IPS-18c (cell line): ENCODE measurements around the gene MED26.
A peak's percentile ranks its signal among the peaks of the same experiment; 100 is the strongest.
"Not testable (repeated sequence)": the region's sequence is repeated elsewhere in the genome, so short reads cannot be mapped to it uniquely, and the experiment has no call there.

Experiments
- H3K4me3 ChIP-seq: 2 replicates; pipeline ENCODE4 v1.7.0; 2013; ENCODE audit warnings: low read depth, mild to moderate bottlenecking, low read length, moderate library complexity; ENCODE audit not compliant: insufficient read depth
- H3K9me3 ChIP-seq: one replicate; pipeline ENCODE4 v1.6.1; 2013; ENCODE audit warnings: mild to moderate bottlenecking, low read length, moderate library complexity; ENCODE audit not compliant: control insufficient read depth, insufficient read depth

Gene MED26

GRCh38 chr19:16628183-16628983 is at the start of gene MED26:
MED26 (minus strand) TSS chr19:16628204; CDS start chr19:16627943, 261 bp downstream.
- H3K4me3 ChIP-seq = peak within 1 kb of the TSS; percentile 89
- H3K9me3 ChIP-seq = no peaks in the 10 kb centered on the region

- Histone ChIP-seq H3K4me3 (no peak overlapping the region), H3K9me3 (no peaks in the 10 kb centered on the region)
These were observed 49.1 kb upstream of the MED26 start for GRCh38 chr19:16677055-16677454.

DNA sequence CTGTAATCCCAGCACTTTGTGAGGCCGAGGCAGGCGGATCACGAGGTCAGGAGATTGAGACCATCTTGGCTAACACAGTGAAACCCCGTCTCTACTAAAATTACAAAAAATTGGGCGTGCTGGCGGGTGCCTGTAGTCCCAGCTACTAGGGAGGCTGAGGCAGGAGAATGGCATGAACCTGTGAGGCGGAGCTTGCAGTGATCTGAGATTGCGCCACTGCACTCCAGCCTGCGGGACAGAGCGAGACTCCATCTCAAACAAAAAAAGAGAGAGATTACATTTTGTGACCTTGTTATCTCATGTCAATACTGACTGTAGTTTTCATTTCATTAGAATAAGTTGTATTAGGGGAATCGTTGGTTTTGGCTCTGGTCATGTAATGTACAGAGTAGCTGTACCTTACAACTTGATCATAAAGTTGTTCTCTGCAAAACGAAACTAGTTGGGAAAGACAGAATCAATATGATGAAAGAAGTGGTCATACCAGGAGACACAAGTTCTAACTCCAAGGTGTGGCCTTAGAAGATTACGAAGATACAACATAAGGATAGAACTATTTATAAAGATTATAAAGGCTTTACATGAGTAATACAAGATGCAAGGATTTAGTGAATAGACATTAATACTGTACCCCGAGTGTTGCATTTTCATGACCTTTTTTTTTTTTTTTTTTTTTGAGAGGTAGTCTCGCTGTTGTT is 48.2 kb upstream of the MED26 start:
- no peak overlapping the region for H3K4me3 ChIP-seq
- no peaks in the 10 kb centered on the region for H3K9me3 ChIP-seq

DNA sequence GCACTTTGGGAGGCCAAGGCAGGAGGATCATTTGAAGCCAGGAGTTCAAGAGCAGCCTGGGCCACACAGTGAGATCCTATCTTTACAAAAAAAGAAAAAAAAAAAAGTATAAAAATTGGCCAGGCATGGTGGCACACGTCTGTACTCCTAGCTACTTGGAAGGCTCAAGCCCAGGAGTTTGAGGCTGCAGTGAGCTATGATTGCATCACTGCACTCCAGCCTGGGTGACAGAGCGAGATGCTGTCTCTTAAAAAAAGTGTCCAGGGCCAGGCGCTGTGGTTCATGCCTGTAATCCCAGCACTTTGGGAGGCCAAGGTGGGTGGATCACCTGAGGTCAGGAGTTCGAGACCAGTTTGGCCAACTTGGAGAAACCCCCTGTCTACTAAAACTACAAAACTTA is 45.8 kb upstream of the MED26 start:
- not testable (repeated sequence) for H3K4me3 ChIP-seq

GRCh38 chr19:16673231-16673630 is 45.2 kb upstream of the MED26 start:
- Histone ChIP-seq H3K4me3 (no peak overlapping the region), H3K9me3 (no peaks in the 10 kb centered on the region)

More for the DNA sequence above, 45.8 kb upstream of the MED26 start:
- not testable (repeated sequence) for H3K9me3 ChIP-seq

- no peak overlapping the region for H3K4me3 ChIP-seq
- no peaks in the 10 kb centered on the region for H3K9me3 ChIP-seq
These were observed 43.8 kb upstream of the MED26 start for GRCh38 chr19:16671652-16672274.

GRCh38 chr19:16670291-16670690 is 42.3 kb upstream of the MED26 start:
- no peaks in the 10 kb centered on the region for H3K9me3 ChIP-seq

GRCh38 chr19:16668702-16669101 is 40.7 kb upstream of the MED26 start:
- not testable (repeated sequence) for H3K9me3 ChIP-seq, H3K4me3 ChIP-seq

More at GRCh38 chr19:16670291-16670690, 42.3 kb upstream of the MED26 start:
- H3K4me3 ChIP-seq = no peak overlapping the region

- no peaks in the 10 kb centered on the region for H3K9me3 ChIP-seq
- H3K4me3 ChIP-seq = no peak overlapping the region
These were observed 40.2 kb upstream of the MED26 start for GRCh38 chr19:16668176-16668575.

DNA sequence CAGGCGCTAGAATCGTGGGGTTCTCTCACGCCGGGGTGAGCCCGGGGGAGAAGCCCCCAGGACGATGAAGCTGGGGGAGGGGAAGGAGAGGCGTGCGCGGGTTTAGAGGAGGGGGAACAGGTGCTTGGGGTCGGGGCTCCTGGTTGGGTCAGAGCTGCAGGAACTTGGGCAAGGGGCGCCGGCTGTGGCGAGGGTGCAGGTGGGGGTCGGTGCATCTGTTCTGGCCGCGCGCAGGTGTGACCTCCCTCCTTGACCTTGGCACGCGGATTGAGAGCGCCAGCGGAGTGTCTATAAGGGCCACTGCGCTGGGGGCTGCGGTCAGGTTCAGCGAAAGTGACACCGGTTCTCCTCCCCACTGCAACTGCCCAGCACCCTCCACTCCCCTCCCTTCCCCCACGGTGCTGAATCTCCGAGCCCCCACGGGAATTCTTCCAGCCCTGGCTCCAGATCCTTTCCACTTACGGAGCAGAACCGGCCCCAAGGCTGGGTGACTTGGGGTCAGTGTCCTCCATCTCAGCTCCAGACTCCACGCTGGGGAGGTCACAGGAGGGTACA is 33.6 kb upstream of the MED26 start:
- Histone ChIP-seq H3K4me3 (peak overlapping the region; percentile 99), H3K9me3 (no peaks in the 10 kb centered on the region)

- H3K4me3 ChIP-seq = peak within 1 kb of the TSS; percentile 99
- no peaks in the 10 kb centered on the region for H3K9me3 ChIP-seq
These were observed 32.9 kb upstream of the MED26 start, which contains the start of gene TMEM38A for GRCh38 chr19:16660763-16661479. TMEM38A (plus strand) TSS chr19:16661139; CDS start chr19:16661218, 79 bp downstream.

- H3K9me3 ChIP-seq = no peaks in the 10 kb centered on the region
- H3K4me3 ChIP-seq = peak within 1 kb of the TSS; percentile 99
These were observed 32.1 kb upstream of the MED26 start, which contains the start of gene SMIM7 for GRCh38 chr19:16659832-16660708. SMIM7 (minus strand) TSS chr19:16660144; CDS start chr19:16660110, 34 bp downstream.

DNA sequence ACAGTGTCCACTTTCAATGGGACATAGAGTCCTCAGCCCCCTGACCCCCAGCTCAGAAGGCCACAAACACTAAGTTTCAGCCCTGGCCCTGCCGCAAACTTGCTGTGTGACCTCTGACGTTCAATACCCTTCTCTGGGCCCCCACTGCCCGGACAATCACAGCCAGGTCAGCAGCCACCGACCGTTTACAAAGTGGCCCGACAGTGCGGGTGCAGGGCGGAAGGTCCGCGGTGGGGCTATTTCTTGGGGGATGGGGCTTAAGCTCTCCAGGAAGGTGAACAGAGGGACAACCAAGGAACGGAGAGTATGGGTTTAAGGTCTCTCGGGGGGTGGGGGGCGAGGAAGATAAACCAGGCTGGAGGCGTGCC is 31.4 kb upstream of the MED26 start:
- no peaks in the 10 kb centered on the region for H3K9me3 ChIP-seq
- H3K4me3 ChIP-seq = peak overlapping the region; percentile 99

DNA sequence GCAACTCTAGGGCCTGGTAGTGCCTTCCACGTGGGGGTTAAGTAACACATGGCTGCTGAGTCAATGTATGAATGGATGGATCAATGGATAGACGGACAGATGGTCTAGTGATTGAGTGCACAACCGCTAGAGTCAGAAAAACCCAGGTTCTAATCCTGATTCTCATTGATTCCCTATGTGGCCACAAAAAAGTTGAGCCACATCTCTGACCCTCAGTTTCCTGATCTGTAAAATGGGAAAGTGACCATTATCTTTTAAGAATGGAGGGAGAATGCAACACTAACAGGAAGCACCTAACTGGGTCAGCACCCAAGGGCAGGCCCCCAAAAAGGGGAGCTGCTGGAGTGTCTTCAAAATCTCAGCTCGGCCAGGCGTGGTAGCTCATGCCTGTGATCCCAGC is 29.4 kb upstream of the MED26 start:
- H3K9me3 ChIP-seq = no peaks in the 10 kb centered on the region

GRCh38 chr19:16655727-16656126 is 27.7 kb upstream of the MED26 start:
- Histone ChIP-seq H3K4me3 (no peak overlapping the region), H3K9me3 (no peaks in the 10 kb centered on the region)

More for the DNA sequence above, 29.4 kb upstream of the MED26 start:
- H3K4me3 ChIP-seq = no peak overlapping the region

- H3K9me3 ChIP-seq = no peaks in the 10 kb centered on the region
- no peak overlapping the region for H3K4me3 ChIP-seq
These were observed 26.6 kb upstream of the MED26 start for GRCh38 chr19:16654627-16655026.
